Glutamatergic neuron (in vitro differentiated cells): ENCODE results near the gene GNAI2. TPM values are rescaled to one million over a fixed set of nuclear protein-coding genes. Genes with fewer than 3 reads are reported as not detected.

Source experiments
- DNase-seq: peaks from one replicate; pipeline ENCODE4 v3.0.0; 2022
- H3K27ac Mint-ChIP-seq: one replicate; pipeline ENCODE4 v1.8.0; 2020; ENCODE audit warnings: mild to moderate bottlenecking, mixed read lengths, inconsistent platforms; ENCODE audit not compliant: unreplicated experiment
- H3K27me3 Mint-ChIP-seq: one replicate; pipeline ENCODE4 v1.8.0; 2020; ENCODE audit warnings: mild to moderate bottlenecking, moderate library complexity, mixed read lengths, inconsistent platforms; ENCODE audit not compliant: unreplicated experiment
- H3K36me3 Mint-ChIP-seq: one replicate; pipeline ENCODE4 v1.8.0; 2020; ENCODE audit warnings: mild to moderate bottlenecking, mixed read lengths, inconsistent platforms; ENCODE audit not compliant: unreplicated experiment
- H3K4me1 Mint-ChIP-seq: one replicate; pipeline ENCODE4 v1.8.0; 2020; ENCODE audit warnings: mild to moderate bottlenecking, low read depth, mixed read lengths, inconsistent platforms; ENCODE audit not compliant: unreplicated experiment
- H3K4me3 Mint-ChIP-seq: one replicate; pipeline ENCODE4 v1.8.0; 2020; ENCODE audit warnings: mild to moderate bottlenecking, mixed read lengths, inconsistent platforms; ENCODE audit not compliant: unreplicated experiment
- H3K9me3 Mint-ChIP-seq: one replicate; pipeline ENCODE4 v1.8.0; 2020; ENCODE audit warnings: mild to moderate bottlenecking, moderate library complexity, mixed read lengths, inconsistent platforms; ENCODE audit not compliant: unreplicated experiment
- CTCF ChIP-seq: fragments of 200-600 bp; sonication (generic); IDR thresholded peaks from one replicate; pipeline ENCODE4 v1.5.0; 2021; ENCODE audit not compliant: partially characterized antibody, unreplicated experiment
- total RNA-seq: library from RNA; stranded (reverse); fragmentation: NEBNext Ultra II Directional; extraction: Animal tissue kit (Norgen Biotek cat#: 25700); gene quantifications from one replicate; pipeline ENCODE4 v1.2.1, GENCODE V29; 2021; ENCODE audit not compliant: unreplicated experiment

The GNAI2 gene
- total RNA-seq, 1 donor from 2014 or later: 297 TPM

DNA sequence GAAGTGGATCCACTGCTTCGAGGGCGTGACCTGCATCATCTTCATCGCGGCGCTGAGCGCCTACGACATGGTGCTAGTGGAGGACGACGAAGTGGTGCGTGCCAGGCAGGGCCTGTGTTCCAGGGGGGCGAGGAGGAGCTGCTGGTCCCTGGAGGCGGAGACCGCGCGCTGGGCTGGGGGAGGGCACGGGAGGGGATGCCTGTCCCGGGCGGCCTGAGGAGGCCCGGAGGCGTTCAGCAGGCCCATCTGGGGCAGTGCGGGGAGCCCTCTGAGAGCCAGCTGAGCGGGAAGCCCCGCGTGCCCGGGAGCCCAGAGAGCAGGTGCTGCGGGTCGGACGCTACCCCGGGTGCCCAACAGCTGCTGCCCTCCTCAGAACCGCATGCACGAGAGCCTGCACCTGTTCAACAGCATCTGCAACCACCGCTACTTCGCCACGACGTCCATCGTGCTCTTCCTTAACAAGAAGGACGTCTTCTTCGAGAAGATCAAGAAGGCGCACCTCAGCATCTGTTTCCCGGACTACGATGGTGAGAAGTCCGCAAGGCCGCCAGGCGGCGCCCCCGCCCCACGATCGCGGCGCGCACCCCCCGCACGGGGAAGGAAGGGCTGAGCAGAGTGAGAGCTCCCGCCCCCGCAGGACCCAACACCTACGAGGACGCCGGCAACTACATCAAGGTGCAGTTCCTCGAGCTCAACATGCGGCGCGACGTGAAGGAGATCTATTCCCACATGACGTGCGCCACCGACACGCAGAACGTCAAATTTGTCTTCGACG lies 41.7 kb upstream of the GNAI2 start:
- no peak overlapping the region for H3K27ac Mint-ChIP-seq
- peaks cover 2% of the 10 kb centered on the region for H3K9me3 Mint-ChIP-seq
- H3K36me3 Mint-ChIP-seq: no peaks in the 10 kb centered on the region
- no peaks in the 10 kb centered on the region for H3K4me1 Mint-ChIP-seq
- TF ChIP-seq CTCF: peak; percentile 77
- DNase-seq: peak; percentile 68
- no peak overlapping the region for H3K4me3 Mint-ChIP-seq
- peaks cover 9% of the 10 kb centered on the region for H3K27me3 Mint-ChIP-seq

- Mint-ChIP-seq H3K4me1 (no peaks in the 10 kb centered on the region), H3K27me3 (peaks cover 9% of the 10 kb centered on the region), H3K9me3 (peaks cover 2% of the 10 kb centered on the region), H3K36me3 (no peaks in the 10 kb centered on the region), H3K4me3 (no peak overlapping the region), H3K27ac (no peak overlapping the region)
- no peak for TF ChIP-seq CTCF
- no peak for DNase-seq
Observed at GRCh38 chr3:50194903-50195500, 41.0 kb upstream of the GNAI2 start.

GRCh38 chr3:50195501-50196252 lies 40.3 kb upstream of the GNAI2 start:
- H3K27ac Mint-ChIP-seq: no peak overlapping the region
- H3K36me3 Mint-ChIP-seq: no peaks in the 10 kb centered on the region
- no peaks in the 10 kb centered on the region for H3K4me1 Mint-ChIP-seq
- DNase-seq: no peak
- peaks cover 9% of the 10 kb centered on the region for H3K27me3 Mint-ChIP-seq
- H3K9me3 Mint-ChIP-seq: peaks cover 4% of the 10 kb centered on the region
- no peak overlapping the region for H3K4me3 Mint-ChIP-seq
- no peak for TF ChIP-seq CTCF

DNA sequence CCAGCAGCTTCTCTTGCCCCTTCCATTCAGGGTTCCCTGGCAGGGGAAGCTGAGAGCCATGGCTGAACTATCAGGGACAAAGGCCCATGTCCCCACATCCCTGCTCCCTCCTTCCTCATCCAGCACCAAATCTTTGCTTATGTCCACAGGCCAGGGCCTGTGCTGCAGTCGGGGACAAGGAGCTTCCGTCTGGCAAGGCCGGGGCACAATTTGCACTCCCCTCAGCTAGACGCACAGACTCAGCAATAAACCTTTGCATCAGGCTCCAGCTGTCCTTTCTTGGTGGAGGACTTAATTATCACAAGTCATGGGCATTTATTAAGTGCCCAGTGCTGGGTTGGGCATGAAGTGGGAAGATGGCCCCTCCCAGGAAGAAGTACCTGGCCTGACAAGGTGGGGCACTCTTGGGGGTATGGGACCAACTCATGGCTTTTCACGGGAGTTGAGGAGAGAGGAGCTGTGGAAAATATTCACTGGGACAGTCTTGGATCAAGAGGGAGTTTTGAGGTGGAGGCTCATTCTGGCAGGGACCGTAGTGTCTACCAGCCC lies 39.7 kb upstream of the GNAI2 start:
- Mint-ChIP-seq H3K4me3 (no peak overlapping the region), H3K4me1 (no peaks in the 10 kb centered on the region), H3K27ac (no peak overlapping the region), H3K36me3 (no peaks in the 10 kb centered on the region), H3K9me3 (peaks cover 4% of the 10 kb centered on the region), H3K27me3 (peaks cover 11% of the 10 kb centered on the region)
- no peak for DNase-seq
- TF ChIP-seq CTCF: no peak
